Testis (tissue), 2 donors: Measurements from ENCODE around the gene KCNN3.

Source experiments
- CTCF ChIP-seq, 3 experiments: fragments of 450-650 bp in 2 of 3; fragments of 200-600 bp in 1 of 3; sonication (generic) in 1 of 3; IDR thresholded peaks; one replicate each; pipeline ENCODE4 v1.5.1; 2016 to 2019; ENCODE audit warnings: antibody characterized with exemption in 3 of 3, mild to moderate bottlenecking in 2 of 3, moderate library complexity in 1 of 3
- POLR2A ChIP-seq: fragments of 450-650 bp; IDR thresholded peaks from one replicate; pipeline ENCODE4 v1.6.1; 2017; ENCODE audit warnings: antibody characterized with exemption, mild to moderate bottlenecking, moderate library complexity

GRCh38 chr1:154775621-154776605, 94.2 kb downstream of the KCNN3 start:
- TF ChIP-seq CTCF (IDR thresholded peaks at IDR 0.05): no peak
- TF ChIP-seq POLR2A: no peak
